ENCODE data around the gene VAV3.

VAV3 gene

DNA sequence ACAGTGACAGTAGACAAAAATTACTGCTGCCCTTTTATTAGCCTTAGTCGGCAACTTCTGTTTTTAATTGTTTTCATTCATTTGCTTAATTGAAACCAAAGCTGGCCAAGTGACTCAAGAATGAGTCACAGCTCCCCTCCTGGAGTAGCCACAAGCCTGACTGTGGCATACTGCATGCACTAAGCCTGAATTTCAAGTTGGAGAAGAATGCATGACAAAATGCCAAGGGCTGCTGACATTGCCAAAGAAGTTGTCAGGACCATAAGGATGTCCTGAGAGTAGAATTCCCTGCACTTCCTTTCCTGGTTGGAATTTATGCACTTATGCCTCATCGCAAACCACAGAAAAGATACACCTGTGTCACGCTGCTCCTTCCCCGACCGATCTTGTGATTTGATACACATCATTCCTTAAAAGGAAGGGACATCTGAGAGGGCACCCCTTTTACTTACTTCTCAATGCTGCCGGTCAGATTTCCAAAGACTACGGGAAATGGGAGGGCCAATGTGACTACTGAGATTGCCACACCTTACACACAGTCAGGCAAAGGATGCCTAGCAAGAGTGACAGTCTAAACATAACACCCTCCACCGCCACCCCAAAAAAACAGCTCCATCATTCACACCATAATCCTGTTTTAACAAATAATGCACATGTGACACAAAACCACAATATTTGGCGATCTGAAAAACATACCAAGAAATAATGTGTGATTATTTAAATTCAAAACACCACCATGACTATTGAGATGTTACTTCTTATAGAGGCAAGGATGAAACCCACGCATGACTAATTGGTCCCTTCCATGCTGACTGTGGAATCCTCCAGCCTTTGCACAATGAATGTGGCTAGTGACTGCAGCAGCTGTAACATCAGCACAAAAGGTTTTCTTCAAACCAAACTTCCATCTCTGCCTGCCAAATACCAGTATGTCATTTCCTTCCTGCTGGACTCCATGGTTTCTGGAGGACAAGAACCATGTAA is 28.2 kb downstream of the VAV3 start:
- peak in 7 of 56 donors; percentile 0 to 27 (median 10) for DNase-seq

DNA sequence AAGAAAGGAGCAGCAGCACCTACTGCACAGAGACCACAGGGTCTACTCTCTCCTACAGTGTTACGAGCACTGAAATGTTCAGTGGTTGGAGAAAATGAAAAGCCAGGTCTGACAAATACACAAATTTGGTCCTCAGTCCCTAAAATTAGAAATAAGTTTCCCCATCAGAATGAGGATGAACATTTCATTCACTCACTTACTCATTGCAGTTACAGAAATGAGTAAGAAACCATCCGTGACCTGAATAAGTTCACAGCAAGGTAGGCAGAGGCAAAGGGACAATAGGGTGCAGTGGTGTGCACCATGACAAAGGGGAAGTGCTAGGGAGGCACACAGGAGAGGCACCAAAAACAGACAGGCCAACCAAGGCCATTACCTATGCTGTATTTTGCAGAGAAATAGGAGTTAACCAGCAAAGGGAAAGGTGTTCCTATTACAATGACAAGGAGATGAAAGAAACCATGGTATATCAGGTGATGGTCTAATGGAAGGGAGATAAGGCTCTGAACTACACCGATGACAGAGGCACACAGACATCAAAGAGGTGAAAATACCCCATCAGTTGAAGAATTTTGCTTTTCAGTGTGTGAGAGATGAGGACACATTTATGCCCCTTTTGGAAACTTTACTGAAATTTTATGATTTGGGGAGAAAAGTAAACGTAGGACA is 29.4 kb downstream of the VAV3 start:
- no peak for DNase-seq

DNA sequence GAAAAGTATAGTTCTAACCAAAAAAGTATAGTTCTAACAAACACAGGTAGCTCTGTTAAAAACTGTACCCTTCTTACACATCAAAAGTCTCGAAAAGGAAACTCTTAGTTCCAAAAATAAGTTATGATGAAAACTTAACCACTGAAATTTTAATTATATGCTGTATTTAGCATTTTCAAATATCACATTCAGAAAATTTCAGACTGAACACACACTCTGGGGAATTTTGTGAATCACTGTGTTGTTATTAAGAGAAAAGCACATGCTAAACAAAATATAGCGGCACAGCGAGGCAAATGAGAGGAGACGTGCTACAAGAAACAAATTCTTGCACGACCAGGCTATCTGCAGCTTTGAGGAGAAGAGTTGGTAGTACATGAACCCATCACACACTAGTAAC is 30.4 kb downstream of the VAV3 start:
- no peak for DNase-seq

DNA sequence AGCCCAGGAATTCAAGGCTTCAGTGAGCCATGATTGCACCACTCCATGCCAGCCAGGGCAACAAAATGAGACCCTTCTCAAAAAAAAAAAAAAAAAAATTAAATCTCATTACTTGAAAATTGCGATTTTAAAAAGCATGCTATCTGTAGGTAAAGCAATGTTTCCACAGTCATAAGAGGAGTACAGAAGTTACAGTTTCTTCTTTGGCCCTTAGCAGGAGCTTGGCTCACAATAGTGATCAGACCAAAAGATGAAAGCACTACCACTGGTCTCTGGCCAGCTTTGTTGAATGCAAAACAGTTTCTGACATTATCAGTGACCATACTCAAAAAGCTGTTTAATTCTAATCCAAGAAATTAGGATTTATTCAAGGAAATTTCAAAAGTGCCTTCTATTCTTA is 31.2 kb downstream of the VAV3 start:
- DNase-seq = no peak

DNA sequence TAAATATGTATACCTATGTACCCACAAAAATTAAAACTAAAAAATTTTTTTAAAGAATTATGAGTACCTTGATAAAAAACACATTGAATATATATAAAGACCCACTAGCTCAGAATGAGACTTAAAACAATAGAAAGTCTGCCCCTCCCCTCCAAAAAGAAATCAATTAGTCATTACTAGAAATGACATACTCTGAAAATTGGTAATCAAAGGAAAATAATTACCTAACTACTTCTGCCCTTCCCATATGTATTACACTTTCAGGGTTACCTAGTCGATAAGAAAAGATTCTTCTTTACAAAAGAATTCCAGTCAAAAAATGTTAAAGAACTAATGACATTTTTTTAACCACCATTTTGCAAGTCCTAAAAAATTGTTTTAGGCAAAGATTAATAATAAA is 34.7 kb downstream of the VAV3 start:
- DNase-seq = no peak

DNA sequence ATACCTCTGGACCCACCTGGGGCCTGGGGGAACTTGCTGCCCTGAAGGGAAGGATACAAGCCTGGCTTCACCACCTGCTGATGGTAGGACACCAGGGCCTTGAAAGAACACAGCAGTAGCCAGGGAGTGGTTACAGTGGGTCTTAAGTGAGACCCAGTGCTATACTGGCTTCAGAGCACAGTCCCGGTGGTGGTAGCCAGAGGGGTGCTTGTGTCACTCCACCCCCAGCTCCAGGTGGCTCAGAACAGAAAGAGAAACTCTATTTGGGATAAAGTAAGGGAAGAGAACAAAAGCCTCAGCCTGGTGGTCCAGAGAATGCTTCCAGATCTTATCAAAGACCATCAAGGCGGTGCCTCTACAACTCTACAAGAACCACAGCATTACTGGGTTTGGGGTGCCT is 37.2 kb downstream of the VAV3 start:
- no peak for DNase-seq

DNA sequence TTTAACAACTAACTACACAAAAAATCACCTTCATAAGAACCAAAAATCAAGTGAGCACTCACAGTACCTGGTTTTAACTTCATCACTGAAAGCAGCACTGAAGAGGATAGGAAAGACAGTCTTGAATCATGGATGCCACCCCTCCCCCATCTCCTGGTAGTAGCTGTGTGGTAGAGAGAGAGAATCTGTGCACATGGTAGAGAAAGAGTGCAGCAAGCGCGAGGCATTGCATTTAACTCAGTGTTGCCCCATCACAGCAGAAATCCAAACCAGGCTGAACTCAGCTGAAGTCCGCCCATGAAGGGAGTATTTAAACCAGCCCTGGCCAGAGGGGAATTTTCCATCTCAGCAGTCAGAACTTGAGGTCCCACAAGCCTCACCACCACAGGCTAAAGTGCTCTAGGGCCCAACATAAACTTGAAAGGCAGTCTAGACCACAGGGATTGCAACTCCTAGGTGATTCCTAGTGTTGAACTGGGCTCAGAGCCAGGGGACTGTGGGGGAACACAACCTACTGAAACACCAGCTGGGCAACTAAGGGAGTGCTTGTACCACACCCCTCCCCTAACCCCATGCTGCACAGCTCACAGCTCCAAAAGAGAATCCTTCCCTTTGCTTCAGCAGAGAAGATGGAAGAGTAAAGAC is 38.4 kb downstream of the VAV3 start:
- no peak for DNase-seq

DNA sequence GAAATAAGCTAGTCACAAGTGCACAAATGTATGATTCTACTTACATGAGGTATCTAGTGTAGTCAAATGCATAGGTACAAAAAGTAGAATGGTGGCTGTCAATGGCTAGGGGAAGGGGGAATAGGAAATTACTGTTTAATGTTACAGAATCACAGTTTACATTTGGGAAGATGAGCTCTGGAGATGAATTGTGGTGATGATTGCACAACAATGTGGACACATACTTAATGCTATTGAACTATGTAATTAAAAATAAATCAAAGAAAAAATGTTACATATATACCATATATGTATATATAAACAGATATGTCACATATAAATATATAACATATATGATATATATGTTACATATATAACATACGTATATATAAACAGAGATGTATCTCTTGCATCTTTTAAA is 39.4 kb downstream of the VAV3 start:
- no peak for DNase-seq

DNA sequence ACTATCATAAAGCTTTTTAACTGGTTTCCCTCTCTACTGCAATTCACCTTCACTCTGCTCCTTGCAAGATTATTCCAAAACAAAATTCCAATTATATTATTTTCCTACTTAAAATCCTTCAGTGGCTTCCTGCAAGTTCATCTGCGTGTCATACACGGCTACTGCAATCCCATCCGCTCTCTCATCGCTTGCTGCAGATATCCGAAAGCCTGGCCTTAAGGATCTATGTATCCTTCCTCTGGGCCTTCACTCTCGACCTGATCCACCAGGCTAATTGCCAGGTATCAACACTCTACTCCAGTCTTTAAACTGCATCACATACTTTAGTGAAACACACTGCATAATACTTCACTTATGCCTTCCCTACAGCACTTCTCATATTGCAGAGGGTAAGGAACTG is 44.0 kb downstream of the VAV3 start:
- DNase-seq = no peak

DNA sequence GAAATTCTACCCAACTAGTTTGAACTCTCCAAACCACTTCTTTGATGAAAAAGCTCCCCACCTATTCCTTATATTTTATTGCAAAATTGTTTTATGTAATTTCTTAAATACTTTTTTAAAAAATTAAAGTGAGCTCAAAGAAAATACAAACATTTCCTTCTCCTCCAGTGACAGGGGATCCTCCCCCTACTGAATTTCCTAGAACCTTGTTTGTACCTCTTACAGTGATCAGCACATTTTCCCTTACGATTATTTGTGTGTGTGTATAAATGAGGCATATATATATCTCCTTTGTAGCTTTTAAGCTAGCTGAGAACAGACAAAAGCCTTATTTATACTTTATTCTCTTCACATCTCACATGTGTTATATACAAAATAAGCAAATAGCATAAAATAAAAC is 44.4 kb downstream of the VAV3 start:
- no peak for DNase-seq

DNA sequence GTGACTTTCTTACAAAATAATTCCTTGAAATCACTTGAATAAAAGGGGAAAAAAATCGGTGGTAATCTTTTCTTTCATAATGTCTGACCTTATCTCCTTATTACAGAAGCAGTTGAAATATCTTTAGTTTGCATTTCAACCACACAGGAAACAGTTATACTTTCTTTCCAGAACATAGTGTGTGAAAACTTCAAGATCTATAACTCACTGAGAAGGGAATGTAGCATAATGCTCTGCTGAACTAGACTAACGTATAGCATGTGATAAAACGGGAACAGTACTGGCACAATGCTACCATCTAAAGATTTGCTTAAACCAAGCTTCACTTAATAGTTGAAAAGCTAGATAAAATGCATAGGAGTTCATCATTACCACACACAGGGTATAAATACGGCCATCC is 45.0 kb downstream of the VAV3 start:
- DNase-seq = no peak

DNA sequence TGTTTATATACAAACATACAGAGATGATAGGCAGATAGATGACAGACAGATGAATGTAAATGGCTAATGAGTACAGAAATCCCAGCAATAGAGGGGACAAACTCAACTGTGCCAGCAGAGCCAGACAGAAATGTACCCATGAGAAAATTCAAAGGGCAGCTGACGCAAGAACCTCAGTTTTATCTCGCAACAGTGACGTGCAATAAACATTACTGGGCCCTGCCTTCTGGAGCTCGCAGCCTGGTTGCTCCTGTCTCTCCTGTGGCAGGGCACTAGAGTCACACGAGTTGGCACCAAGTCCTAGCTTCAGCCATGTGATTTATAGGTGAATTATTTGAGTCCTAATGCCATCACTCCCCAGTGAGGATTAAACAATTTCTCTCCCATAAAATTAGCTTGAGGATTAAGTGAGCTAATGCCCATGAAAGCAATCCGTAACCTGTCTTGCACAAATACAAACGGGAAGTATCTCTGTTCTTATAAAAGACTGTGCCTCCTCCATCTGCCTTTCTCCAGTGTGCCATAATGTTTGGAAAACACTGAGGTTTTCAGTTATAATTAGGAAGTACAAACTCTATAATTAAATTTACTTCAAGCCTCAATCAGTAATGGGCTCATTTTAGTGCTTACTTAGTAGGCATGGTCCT is 50.7 kb downstream of the VAV3 start:
- no peak for DNase-seq

DNA sequence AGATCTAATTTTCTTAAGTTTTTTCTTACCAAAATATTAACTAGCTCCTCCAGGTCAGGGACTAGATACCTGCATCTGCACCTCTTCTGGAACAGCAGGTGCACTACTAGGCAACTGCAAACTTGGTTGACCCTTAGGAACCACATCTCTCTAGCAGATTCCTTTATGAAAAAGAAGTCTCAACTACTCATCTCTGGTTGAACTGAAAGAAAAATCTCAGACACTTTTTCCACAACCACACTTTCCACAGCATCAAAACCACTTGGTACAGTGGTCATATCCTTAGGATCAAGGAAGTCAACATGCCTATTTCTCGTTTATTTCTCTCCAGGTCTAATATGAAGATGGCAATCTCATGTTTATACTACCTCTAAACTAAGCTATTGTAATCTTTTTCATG is 52.3 kb downstream of the VAV3 start:
- no peak for DNase-seq

DNA sequence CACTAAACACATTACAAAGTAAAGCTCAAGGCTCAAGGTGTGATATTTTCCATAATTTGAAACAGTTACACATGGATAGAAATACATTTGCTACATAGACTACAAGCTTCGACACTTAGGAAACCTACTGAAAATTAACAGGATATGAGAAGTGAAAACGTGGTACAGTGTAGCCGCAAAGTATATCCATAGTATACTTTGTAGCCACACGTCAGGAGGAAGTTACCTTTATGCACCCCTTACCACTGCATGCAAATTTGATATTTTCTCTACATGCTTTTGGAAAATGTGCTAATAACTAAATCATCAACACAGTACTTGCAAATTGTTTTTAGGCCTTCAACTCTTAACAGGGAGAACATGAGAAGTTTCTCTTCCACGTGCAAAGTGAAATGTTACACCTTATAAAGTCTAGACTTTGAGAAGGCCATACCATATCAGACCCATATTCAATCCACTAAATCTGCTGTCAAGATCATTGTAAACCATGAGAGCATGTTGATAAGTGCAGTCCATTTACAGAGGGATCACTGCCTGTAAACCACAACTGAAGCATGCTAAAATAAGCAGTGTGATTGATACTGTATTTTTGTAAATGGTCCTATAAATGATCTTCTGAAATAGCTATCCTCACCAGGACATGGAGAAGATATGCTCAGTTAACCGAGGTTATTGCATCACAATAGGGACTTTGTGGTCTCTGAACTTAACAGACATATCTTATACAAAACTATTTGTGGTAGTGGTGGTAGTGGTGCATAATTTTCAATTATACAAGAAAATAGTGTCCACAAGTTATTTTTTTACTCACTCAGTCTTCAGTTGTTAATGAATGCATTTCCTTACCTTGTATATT is 64.7 kb downstream of the VAV3 start:
- DNase-seq = no peak

DNA sequence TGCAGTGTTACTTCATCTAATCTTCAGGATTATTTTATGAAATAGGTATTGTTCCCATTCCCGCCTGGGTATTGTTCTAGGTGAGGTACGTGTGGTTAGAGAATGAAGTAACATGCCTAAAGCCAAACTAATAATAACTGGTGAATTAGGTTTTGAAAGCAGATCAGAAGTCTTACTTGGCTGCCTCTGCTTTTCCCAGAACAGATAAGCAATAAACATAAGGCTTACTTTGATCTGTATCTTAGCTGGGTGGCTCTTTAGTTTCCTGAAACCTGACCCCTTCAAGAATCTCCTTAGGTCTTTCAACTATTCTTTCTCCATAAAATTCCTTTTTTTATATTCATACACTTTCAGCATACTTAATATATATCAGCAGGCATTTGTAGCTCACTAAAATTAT is 65.3 kb downstream of the VAV3 start:
- no peak for DNase-seq

DNA sequence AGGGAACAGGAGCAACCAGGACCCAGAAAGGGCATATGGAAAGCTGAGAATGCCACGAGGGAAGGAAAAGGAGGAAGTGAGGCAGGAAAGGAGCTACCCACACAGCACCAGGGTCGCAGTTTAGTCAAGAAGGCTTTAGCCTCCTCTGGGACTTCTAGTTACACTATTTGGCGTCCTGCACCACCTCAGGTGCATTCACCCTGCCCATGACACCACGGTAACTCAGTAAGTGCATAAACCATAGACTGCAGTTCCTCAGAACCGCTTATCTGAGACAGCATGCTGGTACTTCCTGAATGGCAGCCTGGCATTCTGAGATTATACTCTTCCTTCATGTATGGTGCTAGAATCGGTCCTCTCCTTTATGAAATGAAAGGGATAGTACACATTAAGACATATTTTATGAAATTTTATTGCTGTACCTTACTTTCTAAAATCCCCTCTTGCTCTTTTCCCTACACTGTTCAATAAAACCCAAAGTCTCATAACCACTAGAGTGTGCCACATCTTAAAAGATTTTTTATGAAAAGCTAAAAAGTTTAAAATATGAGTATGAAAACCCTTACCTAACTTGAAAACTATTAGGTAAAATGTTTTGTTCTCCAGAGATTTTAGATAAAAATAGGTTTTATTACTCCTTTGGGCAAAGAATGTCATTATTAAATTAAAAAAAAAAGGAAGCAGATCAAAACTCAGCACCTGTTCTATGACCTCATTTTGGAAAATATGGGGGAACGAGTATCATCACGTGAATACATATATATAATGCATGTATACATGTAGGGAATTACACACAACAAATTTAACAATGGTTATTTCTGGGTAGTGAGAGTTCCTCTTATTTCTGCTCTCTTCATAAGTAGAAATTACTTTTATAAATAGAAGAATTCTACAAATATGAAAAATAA is 67.3 kb downstream of the VAV3 start:
- no peak for DNase-seq

DNA sequence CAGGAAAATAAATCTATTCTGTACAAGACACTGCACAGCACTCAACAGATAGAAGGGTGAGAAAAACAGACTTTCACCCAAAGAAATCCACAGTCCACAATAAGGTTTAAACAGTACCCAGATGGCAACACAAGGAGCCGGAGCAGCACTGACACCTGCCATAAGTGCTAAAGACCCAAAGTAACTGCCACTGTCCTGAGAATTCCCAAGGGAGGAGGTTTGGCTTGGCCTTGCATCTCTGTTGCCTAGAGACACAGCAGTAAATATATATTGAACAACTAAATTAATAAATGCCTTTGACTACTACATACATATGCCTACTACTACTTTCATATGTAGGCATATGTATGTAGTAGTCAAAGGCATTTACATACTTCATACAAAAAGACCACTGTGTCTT is 68.0 kb downstream of the VAV3 start:
- no peak for DNase-seq

DNA sequence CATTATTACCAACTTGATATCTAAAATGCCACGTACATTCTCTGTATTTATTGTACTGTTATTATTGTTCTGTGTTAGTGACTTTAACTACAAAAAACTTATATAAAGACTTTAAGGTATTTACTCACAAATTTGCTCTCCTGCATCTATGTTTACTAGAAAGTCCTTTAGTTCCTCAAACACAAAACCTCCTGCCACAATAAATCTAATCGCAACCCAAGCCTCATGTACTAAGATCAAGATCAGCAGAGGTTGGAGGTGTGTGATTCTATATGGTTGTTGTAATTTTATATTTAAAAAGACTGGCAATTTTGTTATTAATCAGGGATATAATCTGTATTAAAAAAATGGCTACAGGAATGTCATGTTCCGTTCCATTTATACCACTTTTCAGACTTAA is 68.6 kb downstream of the VAV3 start:
- no peak for DNase-seq

DNA sequence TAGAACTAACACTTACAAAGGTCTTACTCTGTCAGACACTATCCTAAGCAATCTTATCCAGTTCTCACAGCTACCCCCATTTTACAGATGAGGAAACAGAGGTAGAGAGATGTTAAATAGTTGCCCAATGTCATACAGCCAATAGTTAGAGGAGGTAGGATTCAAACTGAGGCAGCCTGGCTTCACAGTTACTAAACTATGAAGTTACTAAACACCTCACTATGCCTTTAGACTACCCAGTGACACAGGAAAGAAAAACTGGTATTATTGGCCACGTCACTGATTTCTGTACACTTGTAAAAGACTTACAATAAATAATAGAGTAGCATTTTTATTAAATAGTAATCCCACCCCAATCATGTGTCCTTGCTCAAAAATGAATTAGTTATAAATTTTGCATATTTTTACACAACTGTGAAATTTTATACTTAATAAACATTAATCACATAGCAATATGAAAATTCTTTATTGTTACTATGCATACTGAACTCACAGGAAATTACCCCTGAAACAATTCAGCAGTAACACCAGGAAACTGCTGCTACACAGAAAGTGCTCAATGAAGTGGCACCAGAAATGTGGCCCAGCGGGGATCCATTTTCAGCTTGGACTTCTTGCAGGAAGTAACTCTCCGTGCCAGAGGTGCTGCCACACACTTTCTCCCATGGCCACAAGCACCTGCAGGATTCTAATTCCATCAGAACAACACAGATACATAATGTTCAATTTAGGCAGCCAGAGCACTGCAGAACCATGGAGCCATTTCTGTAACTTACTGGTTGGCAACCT is 69.4 kb downstream of the VAV3 start:
- no peak for DNase-seq

Measured in amygdala (tissue), 56 donors.